ENCODE measurements around the gene EFHC2.

GRCh38 chrX:44143061-44143602, 200.3 kb downstream of the EFHC2 start:
- TF ChIP-seq, protein P1, sequence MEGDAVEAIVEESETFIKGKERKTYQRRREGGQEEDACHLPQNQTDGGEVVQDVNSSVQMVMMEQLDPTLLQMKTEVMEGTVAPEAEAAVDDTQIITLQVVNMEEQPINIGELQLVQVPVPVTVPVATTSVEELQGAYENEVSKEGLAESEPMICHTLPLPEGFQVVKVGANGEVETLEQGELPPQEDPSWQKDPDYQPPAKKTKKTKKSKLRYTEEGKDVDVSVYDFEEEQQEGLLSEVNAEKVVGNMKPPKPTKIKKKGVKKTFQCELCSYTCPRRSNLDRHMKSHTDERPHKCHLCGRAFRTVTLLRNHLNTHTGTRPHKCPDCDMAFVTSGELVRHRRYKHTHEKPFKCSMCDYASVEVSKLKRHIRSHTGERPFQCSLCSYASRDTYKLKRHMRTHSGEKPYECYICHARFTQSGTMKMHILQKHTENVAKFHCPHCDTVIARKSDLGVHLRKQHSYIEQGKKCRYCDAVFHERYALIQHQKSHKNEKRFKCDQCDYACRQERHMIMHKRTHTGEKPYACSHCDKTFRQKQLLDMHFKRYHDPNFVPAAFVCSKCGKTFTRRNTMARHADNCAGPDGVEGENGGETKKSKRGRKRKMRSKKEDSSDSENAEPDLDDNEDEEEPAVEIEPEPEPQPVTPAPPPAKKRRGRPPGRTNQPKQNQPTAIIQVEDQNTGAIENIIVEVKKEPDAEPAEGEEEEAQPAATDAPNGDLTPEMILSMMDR (optimal IDR thresholded peaks at IDR 0.05 in 1 of 3, IDR thresholded peaks at IDR 0.05 in 1 of 3, conservative IDR thresholded peaks at IDR 0.05 in 1 of 3; ENCODE audit: extremely low read depth in 1 of 3, insufficient read depth in 2 of 3, low read length in 3 of 3): no peak
- no peak for TF ChIP-seq EZH2 (IDR thresholded peaks at IDR 0.05; ENCODE audit: low read length)
